HG03342 (cell line): ENCODE data around the gene IREB2.

Source experiments
- ATAC-seq: cut with Tn5 transposase; IDR thresholded peaks from one replicate; pipeline ENCODE4 v1.9.1; 2021; ENCODE audit warnings: mild to moderate bottlenecking, moderate library complexity; ENCODE audit not compliant: unreplicated experiment

Gene IREB2

DNA sequence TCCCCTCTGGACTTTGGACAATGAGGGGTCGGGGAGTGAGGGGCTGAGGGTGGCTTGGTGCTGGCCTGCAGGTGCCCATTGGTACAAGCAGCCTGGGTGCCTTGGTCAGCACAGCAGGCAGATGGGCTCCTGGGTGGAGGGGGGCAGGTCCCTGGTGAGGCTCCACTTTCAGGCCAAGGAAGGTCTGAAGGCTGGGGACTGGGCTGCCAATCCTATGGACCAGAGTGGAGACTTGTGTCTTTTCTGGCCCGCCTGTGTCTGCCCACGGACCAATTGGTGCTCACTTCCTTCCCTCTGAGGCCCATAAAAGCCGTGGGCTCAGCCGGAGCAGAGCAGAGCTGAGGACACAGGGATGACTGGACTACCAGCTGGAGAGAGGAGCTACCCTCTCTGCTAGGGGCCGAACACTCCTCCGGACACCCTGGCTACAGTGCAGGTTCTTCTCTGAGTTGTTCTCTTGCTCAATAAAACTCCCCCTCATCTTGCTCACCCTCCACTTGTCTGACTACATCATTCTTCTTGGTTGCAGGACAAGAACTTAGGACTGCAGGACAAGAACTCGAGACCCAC is 31.9 kb upstream of the IREB2 start:
- ATAC-seq: no peak

DNA sequence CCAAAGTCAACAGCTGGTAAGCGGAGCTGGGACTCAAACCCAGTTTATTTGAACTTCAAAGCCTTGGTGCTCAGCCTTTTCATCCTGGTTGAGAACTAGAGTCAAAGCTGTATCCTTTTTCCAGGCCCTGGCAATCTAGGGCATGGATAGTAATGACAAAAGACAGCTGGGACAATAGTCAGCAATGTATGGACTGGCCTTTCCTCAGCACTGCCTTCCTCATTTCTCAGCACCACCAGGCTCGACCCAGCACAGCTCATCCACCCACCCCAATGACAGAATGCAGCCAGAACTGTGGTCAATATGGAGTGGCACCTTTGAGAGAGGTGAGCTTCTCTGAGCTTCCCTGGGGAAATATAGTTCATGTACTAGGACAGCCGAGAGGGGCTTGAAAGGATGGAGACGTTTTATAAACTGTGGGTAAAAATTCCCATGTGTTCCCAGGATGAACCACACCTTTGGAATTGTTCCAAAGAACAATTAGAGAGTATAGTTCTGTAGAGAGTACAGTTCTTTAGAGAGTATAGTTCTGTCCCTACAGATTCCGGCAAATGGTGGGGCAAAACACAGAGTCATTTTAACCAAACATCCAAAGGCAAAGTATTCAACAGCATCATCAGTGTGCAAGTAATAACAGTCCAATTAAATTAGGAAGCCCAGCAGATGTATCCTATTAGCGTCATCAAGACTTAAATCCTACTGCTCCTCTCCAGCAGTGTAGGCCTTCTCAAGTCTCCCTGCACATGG is 30.2 kb upstream of the IREB2 start:
- ATAC-seq: no peak

DNA sequence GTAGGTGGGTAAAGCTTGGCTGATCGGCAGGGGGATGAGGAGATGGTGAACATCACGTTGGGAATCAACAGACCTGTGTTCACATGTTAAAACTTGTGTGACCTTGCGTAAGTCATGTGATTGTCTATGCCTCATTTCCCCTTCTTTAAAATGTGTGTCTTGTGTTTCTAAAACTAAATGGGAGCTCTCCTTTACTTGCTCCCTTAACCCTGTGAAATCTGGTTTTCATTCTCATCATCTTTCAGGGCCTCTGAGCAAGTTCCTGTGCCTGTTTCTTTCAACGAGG is 29.7 kb upstream of the IREB2 start:
- ATAC-seq: no peak

DNA sequence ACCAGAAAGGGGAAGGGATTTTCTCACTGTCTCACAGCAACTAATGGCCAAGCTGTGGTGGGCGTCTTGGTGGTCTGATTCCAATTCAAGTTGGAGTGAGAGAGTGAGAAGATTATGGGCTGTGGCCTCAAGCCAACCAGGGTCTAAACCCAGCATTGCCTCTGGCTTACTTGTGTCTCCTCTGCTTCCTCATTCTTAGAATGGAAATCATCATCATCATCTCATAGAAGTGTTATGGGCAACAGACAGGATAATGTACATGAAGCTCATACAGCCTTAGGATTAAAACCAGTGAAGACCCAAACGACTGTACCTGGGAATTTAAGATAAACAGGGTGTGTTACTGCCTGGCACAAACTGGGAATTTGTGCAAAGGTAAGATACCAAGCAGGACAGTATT is 29.1 kb upstream of the IREB2 start:
- ATAC-seq: no peak

DNA sequence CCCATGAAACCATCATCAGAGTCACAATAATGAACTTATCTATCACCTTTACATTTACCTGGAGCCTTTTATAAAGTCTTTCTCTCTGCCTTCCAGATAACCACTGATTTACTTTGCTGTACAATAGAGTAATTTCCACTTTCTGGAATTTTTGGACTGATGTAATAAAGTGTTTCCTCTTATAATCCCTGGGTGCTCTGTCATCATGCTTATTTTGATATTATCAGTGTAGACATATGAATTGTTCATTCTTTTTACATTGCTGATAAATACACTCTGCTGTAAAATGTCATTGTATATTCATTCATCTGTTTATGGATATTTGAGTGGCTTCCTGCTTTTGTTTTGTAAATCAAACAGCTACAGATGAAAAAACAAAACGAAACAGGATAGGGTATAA is 27.0 kb upstream of the IREB2 start:
- ATAC-seq: no peak

DNA sequence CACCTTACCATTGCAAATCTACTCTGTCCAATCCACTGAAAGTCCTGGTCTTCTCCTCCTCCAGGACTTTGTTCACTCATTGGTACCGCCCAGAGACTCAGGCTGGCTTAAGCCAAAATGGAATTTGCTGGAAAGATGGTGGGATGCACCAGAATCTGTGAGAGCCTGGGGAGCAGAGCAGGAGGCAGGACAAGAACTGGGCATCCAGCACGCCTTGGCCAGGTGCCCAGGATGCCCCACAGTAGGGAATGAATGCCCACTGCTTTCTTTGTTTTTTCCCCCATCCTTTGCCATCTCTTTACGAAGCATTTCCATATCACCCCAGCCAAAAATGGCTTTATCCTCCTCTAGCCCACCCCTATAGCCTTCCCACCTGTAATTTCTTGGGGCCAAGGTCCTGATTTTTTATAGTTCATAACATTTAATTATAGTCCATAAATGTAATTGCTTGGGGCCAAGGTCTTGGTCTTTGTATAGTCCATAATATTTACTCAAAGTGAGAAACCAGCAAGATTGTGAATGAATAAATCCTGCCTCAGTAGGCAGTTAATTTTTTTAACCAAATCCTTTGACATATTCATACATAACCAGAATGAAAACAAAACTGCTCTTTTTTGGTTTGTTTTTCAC is 23.3 kb upstream of the IREB2 start:
- no peak for ATAC-seq

DNA sequence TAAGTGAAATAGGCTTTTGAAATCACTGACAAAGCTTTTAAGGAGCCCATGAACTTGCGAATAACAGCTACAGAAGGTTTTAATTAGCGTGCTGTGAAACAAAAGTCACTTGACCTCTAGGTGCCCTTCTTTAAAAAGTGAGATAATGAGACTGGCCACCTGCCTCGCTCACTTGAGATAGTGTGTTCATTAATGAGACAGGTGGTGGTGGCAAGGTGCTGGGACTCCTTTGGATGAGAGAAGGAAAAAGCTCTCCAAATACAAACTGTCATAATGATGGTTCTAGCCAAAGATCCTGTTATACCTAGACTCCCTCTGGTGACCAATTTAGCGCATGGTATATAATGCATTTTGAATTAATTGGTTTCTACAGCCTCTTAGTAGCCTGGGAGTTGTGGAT is 22.7 kb upstream of the IREB2 start:
- ATAC-seq: no peak

DNA sequence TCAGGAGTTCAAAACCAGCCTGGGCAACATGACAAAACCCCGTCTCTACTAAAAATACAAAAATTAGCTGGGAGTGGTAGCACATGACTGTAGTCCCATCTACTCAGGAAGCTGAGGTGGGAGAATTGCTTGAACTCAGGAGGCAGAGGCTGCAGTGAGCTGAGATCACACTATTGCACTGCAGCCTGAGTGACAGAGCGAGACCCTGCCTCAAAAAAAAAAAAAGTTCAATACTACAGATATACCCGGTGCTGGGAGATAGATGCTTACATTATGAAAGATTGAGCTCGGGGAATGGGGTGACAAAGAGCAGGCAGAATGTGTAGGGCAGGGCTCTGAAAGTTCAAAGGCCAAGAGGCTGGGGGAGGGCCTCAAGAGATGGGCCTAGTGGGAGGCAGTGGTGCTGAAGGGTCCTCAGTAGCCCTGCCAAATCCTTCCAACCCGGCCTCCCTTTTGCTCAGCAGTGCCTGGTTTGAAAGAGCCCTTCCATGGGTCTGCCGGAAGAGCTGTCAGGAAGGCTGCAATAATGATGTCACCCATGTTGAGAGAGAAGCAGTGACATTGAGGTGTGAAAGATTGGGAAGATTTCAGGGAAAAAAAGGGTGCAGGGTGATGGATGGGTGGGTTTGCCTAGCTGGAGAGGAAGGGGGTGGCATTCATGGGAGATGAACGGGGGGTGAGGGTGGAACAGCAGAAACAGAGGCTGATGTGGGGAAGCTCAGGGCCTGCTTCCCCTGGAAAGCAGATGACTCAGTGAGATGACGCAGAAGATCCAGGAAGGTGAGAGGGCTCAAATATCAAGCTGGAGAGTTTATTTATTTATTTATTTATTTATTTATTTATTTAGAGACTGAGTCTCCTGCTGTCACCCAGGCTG is 20.0 kb upstream of the IREB2 start:
- ATAC-seq: no peak

DNA sequence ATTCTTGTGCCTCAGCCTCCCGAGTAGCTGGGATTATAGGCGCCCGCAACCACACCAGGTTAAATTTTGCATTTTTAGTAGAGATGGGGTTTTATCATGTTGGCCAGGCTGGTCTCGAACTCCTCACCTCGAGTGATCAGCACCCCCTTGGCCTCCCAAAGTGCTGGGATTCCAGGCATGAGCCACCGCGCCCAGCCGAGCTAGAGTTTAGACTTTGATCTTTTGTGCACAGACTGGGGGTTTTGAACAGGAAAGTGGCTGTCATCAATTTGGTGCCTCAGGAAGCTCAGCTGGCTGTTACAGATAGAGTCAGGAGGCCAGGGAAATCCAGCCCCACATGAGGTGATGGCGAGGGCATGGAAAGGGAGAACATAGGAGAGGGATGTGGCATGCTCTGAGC is 19.3 kb upstream of the IREB2 start:
- ATAC-seq: no peak

DNA sequence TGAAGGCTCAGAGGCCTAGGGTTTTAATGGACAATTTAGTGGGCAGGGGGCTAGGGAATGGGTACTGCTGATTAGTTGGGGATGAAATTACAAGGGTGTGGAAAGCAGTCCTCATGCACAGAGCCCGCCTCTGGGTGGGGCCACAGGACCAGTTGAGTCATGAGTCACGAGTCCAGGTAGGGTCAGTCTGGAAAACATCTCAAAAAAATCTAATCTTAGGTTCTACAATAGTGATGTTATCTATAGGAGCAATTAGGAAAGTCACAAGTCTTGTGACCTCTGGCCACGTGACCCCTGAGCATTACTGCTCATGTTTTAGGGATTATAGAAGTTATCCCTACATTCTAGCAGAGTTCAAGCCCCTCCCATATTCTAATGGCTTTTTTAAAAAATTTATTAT is 18.6 kb upstream of the IREB2 start:
- ATAC-seq: no peak

DNA sequence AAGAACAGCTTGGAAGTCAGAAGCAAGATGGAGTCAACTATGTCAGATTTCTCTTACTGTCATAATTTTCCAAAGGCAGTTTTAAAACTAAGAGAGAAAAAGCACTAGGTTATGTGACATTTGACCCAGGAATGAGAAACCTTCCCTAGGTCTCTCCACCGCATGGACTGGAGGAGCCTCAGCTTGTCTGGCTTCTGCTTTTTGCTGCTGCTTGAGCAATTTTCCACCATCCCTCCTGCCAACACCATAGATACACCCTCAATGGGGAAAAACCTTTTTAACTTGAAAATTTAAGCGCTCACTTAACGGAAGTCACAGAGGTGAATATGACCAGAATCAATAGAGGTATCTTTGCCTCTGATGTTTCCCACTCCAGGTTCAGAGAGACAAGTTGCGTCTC is 17.8 kb upstream of the IREB2 start:
- ATAC-seq: no peak

DNA sequence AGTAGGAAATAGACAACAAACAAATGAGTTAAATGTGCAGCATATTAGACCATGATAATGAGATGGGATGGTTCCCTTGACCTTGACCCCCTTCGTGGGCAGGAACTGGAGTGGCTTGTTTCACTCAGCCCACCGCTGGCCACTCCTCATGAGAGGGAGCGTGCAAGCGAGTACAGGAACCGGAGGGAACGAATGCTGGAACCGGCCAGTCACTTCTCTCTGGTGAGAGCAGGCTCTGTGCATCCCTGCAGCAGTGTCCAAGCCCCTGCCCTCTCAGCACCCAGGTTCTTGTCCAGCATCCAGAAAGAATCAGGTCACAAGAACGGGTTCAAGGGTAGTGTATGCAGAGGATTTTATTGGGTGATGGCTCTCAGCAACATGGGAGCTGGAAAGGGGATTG is 17.2 kb upstream of the IREB2 start:
- no peak for ATAC-seq

DNA sequence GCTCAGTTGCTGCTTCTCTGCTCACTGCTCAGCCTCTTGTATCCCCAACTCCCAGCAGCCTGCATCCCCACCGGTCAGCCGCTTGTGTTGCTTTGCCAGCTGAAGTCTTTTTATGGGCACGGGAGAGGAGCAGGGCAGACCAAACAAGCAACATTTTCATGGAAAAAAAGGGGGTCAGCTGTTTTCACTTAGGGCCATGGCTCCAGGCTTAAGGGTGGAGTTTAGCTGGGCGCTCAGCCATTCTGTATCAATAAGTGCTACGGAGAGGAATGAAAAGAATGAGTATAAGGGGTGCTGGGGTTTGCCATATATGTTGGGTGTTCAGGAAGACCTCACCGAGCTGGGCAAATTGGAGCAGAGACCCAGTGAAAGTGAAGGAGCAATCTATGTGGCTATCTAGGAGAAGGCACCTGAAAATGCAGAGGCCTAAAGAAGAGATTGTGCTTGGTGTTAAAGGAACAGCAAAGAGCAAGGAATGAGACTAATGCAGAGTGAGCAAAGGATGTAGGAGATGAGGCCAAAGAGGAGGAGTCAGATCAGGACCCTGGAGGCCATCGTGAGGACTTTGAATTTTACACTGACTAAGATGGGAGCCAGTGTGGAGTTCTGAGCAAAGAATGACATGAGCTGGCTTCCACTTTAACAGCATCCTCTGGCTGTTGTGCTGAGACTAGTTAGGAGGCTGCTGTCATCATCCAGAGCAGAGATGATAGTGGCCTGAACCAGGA is 16.6 kb upstream of the IREB2 start:
- no peak for ATAC-seq

DNA sequence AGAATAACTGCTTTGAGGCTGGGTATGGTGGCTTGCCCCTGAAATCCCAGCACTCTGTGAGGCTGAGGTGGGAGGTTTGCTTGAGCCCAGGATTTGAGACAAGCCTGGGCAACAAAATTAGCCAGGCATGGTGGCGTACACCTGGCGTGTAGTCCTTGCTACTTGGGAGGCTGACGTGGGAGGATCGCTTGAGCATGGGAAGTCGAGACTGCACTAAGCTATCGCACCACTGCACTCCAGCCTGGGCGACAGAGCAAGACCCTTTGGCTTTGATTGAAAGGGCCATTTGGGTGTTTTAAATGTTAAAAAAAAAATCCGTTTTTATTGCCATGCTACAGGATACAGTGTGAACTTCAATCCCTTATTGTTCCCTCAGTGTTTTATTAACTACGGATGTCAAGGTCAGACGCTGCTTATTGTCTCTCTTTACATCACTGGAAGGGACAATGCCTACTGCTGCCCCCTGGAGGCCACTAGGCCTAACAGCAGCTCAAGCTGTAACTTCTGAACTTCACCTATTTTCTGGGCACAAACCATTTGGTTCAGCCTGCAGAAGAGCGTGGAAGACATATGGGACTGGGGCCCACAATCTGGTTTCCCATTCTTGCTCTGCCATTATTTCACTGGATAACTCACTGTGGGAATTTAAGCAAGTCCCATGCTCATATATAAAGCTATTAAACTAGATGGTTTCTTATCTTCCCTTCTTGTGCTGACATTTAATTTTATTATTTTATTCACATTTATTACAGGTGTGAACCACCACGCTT is 15.3 kb upstream of the IREB2 start:
- ATAC-seq: no peak

DNA sequence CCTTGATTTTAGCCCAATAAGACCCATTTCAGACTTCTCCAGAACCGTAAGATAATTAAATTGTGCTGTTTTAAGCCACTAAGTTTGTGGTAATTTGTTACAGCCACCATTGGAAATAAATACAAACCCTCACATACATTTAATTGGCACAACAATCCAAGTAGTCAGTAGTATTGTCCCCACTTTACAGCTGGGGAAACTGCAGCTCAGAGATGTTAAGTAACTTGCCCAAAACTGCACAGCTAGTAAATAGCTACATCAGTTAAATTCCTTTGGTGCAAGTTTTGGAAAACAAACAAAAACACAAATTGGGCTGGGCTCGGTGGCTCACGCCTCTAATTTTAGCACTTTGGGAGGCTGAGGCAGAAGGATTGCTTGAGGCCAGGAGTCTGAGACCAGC is 13.3 kb upstream of the IREB2 start:
- ATAC-seq: no peak

DNA sequence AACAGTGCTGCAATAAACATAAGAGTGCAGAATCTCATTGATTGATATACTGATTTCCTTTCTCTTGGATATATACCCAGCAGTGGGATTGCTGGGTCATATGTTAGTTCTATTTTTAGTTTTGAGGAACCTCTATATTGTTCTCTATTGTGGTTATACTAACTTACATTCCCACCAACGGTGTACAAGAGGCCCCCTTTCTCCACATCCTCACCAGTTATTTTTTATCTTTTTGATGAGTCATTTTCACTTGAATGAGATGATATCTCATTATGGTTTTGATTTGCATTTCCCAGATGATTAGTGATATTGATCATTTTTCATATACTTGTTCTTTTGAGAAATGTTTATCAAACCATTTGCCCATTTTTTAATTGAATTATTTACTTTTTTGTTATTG is 12.4 kb upstream of the IREB2 start:
- ATAC-seq: no peak

DNA sequence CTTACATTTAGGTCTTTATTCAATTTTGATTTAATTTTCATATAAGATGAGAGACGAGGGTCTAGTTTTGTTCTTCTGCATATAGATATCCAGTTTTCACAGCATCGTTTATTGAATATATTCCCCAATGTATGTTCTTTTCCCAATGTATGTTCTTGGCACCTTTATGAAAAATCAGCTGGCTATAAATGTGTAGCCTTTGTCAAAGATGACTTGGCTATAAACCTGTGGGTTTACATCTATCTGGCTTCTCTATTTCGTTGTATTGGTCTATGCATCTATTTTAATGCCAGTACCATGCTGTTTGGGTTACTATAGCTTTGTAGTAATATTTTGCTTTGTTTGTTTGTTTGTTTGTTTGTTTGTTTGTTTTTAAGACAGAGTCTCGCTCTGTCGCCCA is 11.7 kb upstream of the IREB2 start:
- ATAC-seq: no peak

DNA sequence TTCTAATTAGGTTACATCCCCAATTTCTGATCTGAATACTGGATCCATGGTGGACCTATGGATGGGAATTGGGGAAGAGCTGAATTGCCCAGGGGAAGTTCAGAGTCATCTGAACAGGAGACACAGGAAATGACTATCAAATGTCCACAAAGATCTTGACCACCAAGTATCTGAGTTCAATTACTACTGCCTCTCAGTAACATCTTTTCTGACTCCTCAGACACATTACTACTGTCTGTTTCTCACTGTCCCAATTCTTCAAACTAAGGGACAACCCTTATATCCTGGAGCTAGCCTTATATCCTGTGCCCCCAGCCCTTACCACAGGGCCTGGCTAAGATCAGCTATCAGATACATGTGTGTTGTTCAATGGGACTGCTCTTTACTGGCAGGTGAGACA is 10.1 kb upstream of the IREB2 start:
- ATAC-seq: no peak

DNA sequence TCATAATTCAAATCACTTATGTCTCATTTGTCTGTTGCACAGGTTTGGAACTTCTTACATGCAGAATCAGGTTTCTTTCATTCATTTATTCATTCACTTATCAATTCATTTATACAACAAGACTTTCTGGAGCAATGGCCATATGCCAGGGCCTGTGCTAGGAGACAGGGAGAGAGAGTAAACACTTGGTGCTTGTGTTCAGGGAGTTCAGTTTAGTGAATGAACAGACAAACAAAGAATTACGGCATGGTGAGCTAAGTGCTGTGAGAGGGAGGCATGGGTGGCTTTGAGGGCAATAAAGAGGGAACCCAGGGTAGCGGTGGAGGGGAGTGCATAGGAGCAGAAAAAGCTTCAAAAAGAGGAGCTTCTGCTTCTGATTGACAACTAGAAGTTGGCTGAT is 8.5 kb upstream of the IREB2 start:
- no peak for ATAC-seq

DNA sequence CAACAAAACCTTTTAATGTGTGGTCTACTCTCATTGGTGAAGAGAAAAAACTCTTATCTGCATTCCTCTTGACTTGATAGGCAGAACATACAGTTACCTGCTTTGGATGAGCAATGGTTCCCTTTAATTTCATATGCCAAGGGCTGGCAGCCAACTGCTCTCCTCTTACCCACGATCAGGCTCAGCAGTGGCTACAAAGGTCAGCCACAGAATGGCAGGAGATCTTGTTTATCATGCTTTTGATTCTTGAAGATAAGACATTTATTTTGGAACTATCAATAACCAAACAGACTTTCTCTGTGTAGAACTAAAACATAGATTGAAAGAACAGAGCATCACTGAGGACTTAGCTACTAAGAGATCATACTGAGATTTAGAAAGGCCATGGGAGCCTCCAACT is 6.1 kb upstream of the IREB2 start:
- ATAC-seq: no peak

DNA sequence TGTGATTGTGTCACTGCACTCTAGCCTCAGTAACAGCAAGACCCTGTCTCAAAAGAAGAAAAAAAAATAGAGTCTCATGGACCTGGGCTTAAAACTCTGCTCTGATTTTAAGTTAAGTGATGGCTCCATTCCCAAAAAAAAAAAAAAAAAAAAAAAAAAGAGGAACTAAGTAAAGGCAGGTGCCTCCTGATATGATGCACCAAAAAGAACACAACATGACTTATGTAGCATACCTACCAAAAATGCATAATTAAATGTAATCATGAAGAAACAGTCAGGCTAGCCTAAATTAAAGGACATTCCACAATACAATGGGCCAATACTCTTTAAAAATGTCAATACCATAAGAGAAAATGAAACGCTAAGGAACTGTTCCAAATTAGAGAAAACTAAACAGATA is 5.4 kb upstream of the IREB2 start:
- ATAC-seq: no peak
